Skin epidermis (tissue), 12 donors: ENCODE data around the gene CEP76.

Experiments
- H3K27ac ChIP-seq, 21 experiments: fragments of 200-600 bp; sonication (generic) in 11 of 21; one replicate each; pipeline ENCODE4 v1.5.0; 2020; ENCODE audit warnings: mild to moderate bottlenecking in 3 of 21, inconsistent platforms in 2 of 21, moderate library complexity in 2 of 21
- H3K4me3 ChIP-seq, 7 experiments: fragments of 200-600 bp; sonication (generic) in 2 of 7; one replicate each; pipeline ENCODE4 v1.5.0; 2020; ENCODE audit warnings: inconsistent platforms in 2 of 7, mild to moderate bottlenecking in 2 of 7, moderate library complexity in 1 of 7

Gene CEP76

DNA sequence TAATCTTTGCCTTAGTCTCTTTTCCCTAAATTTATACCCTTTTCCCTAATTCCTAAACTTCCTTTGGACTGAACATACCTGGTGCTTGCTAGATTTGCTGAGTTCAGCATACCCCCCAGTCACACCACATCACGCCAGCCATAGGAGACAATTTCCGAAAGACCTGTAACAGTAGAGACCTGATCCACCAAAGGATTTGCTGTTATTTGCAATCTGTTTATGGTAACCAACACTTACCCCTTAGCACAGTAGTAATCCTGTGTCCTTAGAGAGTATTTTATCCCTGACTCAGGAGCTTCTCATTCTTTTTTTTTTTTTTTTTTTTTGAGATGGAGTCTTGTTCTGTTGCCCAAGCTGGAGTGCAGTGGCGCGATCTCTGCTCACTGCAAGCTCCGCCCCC lies 8.9 kb upstream of the CEP76 start:
- Histone ChIP-seq H3K4me3 (no peak overlapping the region), H3K27ac (no peak overlapping the region)

GRCh38 chr18:12703664-12704063 lies 1.1 kb upstream of the CEP76 start:
- peak overlapping the region in 19 of 21 experiments; percentile 94 to 100 (median 100) for H3K27ac ChIP-seq
- peak overlapping the region; percentile 62 to 97 (median 77) for H3K4me3 ChIP-seq

DNA sequence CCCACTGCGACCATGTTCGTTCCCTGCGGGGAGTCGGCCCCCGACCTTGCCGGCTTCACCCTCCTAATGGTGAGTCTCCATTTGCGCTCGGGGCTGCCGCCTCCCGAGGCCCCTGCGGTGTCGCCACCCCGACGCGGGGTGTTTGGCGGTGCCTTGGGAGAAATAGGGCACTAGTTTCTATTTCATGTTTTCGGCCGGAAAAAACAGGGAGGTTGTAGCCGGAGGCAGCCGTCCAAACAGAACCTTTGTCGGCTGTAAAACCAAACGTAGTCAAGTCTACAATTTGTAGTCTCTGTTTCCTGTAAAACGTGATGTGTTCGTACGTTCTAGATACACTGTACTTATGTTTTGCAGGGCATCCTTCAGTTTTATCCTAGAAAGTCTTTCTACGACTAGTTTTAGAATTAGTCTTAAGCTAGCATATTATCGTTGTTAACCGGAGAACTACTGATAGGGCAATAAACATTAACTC lies 609 bp upstream of the CEP76 start:
- peak overlapping the region; percentile 92 to 100 (median 100) for H3K27ac ChIP-seq
- H3K4me3 ChIP-seq, result peak overlapping the region; percentile 62 to 97 (median 77)

GRCh38 chr18:12701161-12701560 lies 1.4 kb downstream of the CEP76 start:
- Histone ChIP-seq H3K27ac (peak overlapping the region in 4 of 21 experiments; percentile 100), H3K4me3 (peak overlapping the region in 3 of 7 experiments; percentile 63 to 80 (median 64))

- Histone ChIP-seq H3K4me3 (no peak overlapping the region), H3K27ac (no peak overlapping the region)
These were observed 2.8 kb downstream of the CEP76 start for GRCh38 chr18:12699747-12700146.

GRCh38 chr18:12694032-12694431 lies 8.5 kb downstream of the CEP76 start:
- peak overlapping the region in 3 of 21 experiments; percentile 5 to 44 (median 41) for H3K27ac ChIP-seq
- H3K4me3 ChIP-seq, result no peak overlapping the region

DNA sequence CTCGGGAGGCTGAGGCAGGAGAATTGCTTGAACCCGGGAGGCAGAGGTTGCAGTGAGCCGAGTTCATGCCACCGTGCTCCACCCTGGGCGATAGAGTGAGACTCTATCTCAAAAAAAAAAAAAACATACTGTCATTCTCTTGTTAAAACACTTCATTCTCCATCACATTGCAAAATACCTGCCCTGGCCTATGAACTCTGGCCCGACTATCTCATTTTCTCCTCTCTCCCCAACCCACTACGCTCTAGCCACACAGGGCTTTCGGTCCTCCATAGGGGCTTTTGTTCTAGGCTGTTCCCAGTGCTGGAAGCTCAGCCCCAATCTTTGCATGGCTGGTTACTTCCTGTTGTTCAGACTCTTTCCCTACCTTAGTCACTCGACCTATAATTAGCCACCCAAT lies 10.3 kb downstream of the CEP76 start:
- Histone ChIP-seq H3K27ac (no peak overlapping the region), H3K4me3 (no peak overlapping the region)

GRCh38 chr18:12689256-12689850 lies 13.2 kb downstream of the CEP76 start:
- H3K27ac ChIP-seq, result no peak overlapping the region
- H3K4me3 ChIP-seq, result no peak overlapping the region

GRCh38 chr18:12686100-12686499 lies 16.4 kb downstream of the CEP76 start:
- H3K4me3 ChIP-seq, result no peak overlapping the region
- H3K27ac ChIP-seq, result no peak overlapping the region

DNA sequence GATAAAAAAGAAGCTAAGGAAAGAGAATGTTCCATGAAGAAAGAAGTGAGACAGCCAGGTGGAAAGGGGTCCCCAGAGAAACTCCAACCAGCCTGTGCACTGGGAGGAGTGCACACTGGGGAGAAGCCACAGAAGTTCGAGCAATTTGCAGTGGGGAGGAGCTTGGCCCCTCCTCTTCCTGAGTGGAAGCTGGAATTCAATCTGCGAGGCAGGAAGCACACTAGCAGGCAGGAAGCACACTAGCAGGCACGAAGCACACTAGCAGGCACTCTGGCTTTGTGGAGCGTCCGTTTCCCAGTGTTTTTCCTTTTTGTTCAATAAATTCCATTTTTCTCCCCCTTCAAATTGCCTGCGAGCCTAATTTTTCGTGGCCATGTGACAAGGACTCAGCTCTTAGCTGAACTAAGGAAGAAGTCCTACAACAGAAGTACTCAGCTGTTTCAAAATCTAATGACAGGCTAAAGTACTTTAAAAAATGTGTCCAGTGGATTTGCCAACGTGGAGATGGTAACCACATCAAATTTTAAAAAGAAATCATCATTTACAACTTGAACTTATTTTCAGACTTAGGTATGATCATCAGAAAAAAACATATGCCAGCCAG lies 23.2 kb downstream of the CEP76 start:
- Histone ChIP-seq H3K4me3 (no peak overlapping the region), H3K27ac (peak overlapping the region in 18 of 21 experiments; percentile 36 to 83 (median 69))

GRCh38 chr18:12668041-12668440 lies 34.5 kb downstream of the CEP76 start:
- H3K4me3 ChIP-seq, result no peak overlapping the region
- no peak overlapping the region for H3K27ac ChIP-seq

- Histone ChIP-seq H3K4me3 (no peak overlapping the region), H3K27ac (no peak overlapping the region)
These were observed 42.5 kb downstream of the CEP76 start for GRCh38 chr18:12659904-12660605.

DNA sequence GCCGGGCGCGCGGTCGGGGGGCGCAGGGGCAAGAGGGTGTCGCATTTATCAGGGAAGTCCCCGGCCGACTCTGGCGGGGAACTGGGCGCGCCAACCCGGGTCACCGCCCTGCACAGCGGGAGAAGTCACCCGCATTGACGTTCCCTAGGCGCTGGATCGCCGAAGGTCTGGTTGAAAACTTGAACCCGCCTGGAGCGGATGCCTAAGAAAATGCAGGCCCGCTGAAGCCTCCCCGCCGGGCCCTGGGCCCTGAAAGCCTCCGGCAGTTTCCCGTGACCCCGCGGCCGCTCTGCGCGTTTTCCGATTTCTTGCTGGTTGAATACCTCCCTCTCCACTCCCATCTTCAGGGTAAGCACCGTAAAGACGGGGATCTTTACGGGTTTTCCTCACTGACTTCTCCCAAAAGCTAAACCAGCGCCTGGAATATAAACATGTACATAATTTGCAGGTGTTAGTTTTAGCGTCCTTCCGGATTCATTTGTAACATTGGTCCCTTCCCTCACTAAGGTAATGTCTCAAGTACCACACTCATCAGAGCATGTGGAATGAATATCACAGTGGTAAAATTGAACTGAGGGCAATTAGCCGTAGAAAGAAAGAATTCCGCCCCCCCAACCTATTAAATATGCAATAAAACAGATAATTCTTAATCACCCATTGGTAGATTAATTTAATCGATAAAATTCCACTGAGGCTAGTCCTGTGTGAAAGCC lies 43.9 kb downstream of the CEP76 start:
- Histone ChIP-seq H3K4me3 (peak overlapping the region; percentile 59 to 82 (median 77)), H3K27ac (peak overlapping the region in 20 of 21 experiments; percentile 13 to 97 (median 69))

DNA sequence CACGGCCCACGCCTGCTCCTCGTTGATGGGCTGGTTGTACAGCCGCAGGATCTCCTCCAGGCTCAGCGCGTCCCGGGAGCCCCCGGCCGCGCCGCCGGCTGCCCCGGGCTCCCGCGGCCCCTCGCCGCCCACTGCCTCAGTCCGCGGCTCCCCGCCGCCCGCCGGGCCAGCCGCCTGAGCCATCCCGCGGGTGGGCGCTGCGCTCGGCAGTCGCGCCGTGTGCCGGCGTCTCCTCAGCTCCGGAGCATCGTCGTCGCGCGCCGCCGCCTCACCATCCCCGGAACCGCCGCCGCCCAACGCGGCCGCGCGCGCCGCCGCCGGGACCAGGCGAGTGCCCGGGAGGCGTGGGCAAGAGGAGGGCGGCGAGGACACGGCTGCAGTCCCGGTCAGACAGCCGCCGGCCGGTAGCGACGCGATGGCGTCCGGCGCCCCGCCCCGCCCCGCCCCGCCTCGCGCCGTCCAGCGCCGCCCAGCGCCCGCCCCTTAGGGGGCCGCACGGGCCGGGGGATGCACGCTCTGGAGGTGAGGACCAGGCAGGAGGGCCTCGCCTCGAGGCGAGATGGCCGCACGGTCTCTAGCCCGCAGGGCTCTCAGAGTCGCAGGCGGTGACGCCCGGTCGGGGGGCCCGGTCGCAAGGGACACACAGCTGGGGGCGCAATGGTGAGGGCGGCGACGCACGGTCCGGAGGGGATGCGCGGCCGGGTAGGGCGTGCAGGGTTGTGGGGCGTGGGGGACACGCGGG lies 44.7 kb downstream of the CEP76 start, which contains the start of gene SPIRE1:
SPIRE1 (minus strand) TSS at position 424 of the 742 bp plus-strand sequence; CDS start at position 183, 241 bp downstream.
- Histone ChIP-seq H3K27ac (peak within 1 kb of the TSS; percentile 58 to 97 (median 86)), H3K4me3 (peak within 1 kb of the TSS; percentile 59 to 82 (median 77))

DNA sequence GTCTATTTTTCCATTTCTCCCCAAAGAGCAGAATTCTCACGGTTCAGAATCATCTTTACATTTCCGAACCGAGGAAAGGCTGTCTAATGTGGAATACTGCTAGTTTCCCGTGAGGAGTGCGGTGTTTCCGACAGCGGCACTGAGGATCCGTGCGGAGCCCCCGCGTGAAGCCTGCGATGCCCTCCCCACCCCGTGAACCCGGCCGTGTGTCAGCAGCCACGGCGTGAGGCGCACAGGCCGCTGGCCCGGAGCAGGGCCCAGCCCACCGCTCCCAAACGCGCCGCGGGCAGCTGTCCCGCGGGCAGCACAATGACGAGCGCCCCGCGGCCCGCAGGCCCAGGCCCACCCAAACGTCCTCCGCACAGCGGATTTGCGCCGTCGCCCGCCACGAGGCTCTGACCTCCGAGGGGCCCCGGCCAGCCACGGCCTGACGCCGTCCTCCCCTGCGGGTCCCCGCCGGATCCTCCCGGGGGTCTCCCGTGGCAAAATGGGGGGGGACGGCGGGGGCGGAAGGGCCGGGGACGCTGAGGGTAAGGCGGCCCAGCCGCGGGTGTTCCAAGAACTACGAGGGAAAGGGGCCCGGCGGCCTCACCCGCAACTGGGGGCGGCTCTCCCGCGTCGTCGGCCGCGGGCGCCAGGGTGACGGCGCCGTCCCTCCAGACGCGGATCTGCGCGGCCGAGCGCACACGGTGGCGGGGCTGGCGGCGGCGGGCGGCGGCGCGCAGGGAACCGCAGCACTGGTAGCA lies 45.4 kb downstream of the CEP76 start:
- H3K4me3 ChIP-seq, result peak overlapping the region; percentile 59 to 82 (median 77)
- H3K27ac ChIP-seq, result peak overlapping the region; percentile 58 to 97 (median 86)

- H3K27ac ChIP-seq, result peak overlapping the region in 19 of 21 experiments; percentile 58 to 97 (median 87)
These were observed 46.0 kb downstream of the CEP76 start for GRCh38 chr18:12656605-12656937.

DNA sequence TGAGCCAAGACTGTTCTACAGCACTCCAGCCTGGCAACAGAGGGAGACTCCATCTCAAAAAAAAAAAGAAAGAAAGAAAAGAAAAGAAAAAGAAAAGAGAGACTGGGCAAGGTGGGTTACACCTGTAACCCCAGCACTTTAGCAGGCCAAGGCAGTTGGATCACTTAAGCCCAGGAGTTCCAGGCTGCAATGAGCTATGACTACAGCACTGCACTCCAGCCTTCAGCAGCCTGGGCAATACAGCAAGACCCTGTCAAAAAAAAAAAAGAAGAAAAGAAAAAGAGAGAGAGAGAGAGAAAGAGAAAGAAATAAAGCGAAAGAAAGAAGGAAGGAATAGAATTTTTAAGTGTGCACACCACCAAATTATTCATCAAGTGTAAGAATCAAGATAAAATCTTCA lies 47.6 kb downstream of the CEP76 start:
- H3K4me3 ChIP-seq, result no peak overlapping the region
- no peak overlapping the region for H3K27ac ChIP-seq

More at GRCh38 chr18:12656605-12656937, 46.0 kb downstream of the CEP76 start:
- peak overlapping the region; percentile 59 to 82 (median 77) for H3K4me3 ChIP-seq

GRCh38 chr18:12652861-12653401 lies 49.6 kb downstream of the CEP76 start:
- Histone ChIP-seq H3K4me3 (no peak overlapping the region), H3K27ac (peak overlapping the region in 3 of 21 experiments; percentile 7 to 28 (median 7))
